Colon (tissue), 2 donors: Measurements from ENCODE around the gene SYT6.

Source experiments
- FAIRE-seq: peaks from 2 replicates; lab custom pipeline; 2012; peaks lifted over from hg19 to GRCh38; lab: Jason Lieb, UNC
- donor health status: control.
- donor health status: control.

SYT6 gene

DNA sequence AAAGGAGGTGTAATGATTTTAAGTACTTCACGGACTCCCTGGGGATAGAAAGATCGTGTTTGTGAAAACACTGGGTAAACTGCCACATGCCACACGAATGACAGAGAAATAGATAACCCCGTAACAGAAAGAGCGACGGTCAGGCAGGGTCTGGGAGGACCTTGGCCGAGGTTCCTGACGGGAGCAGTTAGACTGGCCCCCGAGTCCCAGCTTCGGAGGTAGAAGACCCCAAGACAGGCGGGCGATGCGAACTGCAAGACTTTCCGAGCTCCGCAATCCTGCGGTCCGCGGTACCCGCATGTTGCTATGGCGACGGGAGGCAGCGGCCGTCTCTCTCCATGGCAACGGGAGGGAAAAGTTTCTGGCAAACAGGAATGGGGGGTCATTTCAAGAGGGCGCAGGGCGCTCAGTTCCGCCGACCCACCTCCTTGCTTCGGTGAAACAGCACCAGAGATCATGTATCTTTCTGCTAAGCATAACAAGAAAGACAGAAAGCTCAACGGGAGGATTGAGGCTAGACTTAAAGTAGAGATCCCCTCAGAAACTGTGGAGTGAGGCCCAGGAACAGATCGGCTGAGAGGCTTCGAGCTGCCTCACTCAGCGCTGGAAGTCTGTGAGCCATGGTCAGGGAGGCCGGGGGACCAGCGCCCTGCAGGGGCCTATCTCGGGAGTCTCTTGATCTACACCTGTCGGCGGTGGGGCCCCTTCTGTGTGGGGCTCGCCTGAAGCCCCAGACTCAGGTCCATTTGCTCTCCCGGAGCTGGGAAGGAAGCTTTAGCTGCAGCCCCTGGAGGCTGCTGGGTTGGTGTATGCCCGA is 685 bp upstream of the SYT6 start:
- FAIRE-seq, result no peak

DNA sequence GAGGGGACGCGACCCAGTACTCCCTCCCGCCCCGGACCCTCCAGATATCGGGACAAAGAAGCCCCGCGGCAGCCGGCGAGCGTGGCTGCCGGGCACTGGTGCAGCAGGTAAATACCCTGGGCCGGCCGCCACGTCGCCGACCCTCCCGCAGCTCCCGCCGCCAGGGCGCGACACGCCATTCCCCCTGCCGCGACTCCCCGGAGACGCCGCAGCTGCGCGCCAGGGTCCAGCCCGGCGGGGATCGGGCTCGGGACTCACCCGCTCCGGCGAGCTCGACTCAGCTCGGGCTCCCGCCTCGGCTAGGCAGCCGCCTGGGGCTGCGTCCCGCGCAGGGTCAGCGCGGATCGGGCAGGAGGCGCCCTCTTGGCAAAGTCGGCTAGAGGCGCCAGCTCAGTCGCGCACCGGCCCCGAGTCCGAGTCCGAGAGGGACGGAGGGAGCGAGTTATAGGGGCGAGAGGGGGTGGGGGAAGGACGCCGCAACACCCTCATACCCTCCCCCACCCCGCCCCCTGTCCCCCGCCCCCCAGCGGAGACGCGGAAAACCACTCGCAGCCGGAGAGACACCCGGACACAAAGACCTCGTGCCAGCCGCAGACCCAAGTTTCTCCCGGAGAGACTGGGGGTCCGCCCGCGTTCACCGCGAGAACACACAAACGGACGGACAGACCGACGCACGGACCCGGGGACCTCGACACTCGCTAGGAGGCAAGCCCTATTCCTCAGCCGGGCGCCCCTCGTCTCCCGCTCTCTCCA is 985 bp downstream of the SYT6 start:
- FAIRE-seq, result no peak

DNA sequence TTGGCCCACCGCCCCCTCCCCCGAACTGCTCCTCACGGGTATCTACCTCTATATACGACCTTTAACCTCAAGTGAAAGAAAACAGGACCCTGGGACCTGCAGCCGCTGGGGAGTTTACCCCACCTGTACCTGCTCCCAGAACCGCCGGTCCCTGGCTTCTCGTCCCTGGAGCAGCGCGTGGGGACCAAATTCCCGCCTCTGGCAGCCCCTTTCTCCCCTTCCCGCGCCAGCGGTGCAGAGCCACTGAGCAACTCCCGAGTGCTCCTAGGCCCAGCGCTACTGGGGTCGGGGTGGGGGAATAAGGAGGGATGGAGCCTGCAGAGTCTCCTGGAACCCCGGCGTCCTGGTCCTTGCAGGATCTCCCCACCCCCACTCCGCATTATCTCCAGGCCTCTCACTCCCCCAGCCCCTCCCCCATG is 1.6 kb downstream of the SYT6 start:
- FAIRE-seq, result no peak

DNA sequence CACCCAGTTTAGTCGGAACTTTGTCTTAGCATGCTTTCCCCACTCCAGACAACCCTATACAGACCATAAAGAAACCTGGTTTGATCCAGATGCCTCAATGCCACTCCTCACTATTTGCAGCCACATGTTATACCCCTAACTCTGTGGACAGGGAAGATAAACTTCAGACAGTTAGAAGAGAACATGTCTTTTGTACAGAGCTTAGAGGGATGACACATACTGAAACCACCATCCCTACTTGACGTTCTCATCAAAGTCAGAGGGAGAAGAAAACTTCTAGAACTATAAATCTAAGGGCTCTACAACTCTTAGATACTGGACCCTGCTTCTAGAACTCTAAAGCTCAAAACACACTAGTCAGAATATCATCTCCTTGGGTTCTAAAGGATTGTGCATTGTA is 3.7 kb downstream of the SYT6 start:
- FAIRE-seq, result no peak

DNA sequence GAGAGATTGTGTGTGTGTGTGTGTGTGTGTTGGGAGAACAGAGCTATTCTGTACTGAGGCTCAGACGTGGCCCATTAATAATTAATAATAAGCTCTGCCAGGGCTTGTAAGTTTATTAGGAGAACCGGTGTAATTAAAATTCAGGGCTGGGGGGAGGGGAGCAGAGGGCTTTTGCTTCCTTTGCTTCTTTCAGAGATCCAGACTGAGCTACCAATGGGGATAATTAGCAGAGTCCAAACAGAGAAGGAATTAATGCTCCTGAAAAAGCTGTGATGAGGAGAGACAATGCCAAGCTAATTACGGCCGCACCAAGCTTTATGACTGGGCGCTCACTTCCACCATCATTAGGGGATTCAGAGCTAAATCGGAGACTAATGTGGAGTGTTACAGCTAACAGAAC is 4.5 kb downstream of the SYT6 start:
- FAIRE-seq, result no peak

DNA sequence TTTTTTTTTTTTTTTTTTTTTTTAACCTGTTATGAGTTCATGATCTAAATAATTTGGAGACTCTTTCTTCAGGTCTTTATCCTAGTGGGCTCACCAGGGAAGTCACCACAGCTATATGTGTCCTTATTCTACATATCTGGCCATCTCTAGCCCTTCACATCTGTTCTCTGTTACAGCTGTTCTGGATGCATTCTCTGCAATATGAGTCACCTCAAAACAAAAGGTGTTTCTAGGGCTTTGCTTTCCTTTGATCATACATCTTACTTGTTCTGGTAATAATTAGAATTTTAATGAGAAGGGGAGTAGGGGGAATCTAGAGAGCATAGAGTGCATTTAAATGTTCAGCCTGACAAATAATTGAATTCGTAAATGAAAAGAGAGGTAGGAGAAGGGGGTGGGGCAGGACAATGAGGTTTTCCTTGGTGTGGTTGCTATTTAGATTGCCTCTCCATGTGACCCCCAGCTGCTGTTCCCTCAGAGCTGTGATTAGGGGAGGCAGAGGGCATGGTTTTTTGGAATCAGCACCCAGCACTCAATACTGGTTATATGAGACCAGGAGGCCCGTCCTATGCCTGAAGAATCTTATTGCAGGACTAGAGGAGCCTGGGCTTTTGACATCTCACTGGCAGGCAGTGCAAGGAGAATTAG is 8.0 kb downstream of the SYT6 start:
- no peak for FAIRE-seq

DNA sequence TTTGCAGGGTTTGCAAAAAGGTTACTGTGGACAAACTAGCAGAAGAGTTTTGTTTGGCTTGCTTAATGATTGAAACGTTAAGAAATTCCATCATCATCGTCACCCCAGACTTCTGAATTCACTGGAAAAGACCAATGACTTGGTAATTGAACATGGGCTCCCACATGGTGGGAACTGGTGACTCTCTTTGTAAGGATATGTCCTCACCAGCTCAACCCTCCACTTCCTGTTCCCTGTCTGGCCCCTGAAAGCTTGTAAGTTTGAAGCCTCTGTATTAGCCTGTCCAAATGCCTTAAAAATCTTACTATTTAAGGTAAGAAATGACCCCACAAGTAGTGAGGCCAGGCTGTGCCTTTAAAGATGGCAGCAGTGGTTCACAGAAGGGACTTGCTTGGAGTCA is 9.7 kb downstream of the SYT6 start:
- no peak for FAIRE-seq

DNA sequence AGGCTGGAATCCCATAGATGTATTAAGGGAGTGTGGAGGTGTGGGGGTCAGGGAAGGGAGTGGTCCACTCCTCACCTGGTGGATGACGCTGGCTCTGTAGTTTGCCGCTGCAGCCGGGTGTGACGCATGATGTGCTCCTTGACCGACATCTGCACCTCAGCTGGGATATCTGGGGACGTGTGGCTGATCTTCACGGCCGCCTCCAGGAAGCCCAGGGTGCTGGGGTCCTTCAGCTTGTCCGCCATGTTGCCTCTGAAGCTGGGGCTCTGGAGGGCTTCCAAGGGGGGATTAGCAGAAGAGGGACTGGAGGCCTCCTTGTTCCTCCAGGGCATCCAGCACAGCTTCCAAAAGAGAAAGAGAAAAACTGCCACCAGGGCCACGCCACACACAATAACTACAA is 14.1 kb downstream of the SYT6 start:
- no peak for FAIRE-seq

DNA sequence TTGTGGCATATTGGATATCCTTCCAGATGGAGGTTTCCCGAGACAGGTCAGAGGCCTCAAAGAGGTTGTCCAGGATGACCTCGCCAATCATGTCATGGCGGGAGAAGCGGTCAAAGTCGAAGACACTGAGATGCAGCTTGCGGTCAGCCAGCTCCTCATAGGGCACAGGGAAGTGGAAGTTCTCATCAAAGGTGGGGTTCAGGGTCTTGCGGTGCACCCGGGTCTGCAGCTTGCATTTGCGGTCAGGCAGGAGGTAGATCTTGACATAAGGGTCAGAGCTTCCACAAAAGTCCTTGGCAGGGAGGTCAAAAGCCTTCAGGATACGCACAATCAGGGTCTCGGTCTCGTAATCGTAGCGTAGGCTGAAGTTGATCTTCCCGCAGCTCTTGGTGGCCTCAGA is 16.2 kb downstream of the SYT6 start:
- no peak for FAIRE-seq

DNA sequence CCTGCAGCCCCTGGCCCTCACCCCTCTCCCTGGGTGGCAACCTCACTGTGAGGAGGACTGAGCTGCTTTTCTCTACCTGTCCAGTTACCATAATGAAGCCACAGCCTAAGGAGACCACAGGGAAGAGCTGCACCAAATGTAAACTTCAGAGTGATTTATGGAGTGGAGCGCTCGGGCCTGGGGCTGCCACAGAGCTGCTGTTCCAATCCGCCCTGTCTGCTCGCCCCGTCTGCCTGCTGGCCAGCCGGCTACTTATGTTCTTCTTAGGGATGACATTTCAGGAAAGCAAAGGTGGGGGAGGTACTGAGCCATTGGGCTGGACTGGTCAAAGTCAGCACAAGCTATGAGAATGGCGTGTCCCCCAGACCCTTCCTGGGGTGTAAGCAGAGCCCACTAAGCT is 17.9 kb downstream of the SYT6 start:
- no peak for FAIRE-seq

DNA sequence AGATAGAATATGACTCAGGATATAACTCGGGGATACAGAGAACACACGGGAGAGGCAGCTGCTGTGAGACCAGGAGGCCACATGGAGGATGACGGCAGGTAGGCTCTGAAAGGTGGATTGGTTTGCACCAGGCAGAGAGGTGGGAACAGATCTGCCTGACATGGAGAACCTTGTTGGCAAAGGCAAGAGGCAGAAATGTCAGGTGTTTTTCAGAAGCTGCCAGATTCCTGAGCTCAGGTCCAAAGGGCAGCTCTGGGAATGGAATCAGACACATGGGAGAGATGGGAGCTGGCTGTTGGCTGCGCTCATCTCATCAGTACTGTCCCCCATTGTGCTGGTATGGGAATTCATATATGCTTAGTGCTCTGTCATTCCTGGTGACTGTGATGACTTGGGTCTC is 19.2 kb downstream of the SYT6 start:
- no peak for FAIRE-seq

DNA sequence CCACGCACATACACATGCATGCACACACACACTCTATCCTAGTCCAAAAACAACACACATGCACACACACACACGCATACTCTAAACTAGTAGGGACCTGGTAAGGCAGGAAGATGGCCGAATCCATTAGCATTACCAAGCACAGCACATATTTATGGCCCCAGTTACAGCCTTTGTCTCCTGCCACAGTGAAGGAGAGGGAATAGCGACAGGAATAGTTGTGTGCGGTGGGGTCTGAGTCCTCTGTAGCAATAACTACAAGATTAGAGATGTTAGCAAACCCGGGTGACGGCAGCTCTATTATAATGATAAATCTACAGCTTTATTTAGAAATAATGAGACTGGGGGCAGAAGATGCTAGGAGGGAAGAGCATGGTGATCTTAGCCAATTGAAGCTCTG is 20.5 kb downstream of the SYT6 start:
- no peak for FAIRE-seq

DNA sequence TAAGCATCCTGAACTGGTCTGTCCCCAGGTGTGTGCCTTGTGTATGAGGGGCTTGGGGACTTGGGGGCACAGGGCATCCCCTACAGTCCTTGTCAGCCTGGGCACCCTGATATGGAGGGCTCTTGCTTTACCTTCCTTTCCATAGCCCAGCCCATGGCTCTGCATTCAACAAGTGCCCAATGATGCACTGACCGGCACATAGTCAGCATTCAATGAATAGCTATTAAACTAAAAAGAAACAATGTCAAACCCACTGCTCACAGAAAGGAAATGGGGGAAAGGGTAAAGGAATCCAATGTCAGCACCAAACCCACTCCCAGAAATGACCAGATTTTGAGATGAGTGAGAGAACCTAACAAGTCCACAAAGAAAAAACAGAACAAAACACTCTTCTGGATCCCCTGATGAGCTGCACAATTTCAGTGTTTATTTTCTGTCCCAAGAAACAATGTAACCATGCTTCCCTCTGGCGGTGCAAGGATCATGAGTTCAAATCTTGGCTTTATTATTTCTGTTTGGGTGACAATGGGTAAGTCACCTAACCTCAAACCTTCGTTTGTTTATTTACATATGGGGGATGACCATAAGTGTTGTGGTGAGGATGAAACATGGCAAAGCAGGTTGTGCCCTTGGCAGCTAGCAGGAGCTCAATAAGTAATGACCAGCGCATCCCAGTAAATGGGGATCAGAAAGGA is 22.0 kb downstream of the SYT6 start:
- FAIRE-seq, result no peak

DNA sequence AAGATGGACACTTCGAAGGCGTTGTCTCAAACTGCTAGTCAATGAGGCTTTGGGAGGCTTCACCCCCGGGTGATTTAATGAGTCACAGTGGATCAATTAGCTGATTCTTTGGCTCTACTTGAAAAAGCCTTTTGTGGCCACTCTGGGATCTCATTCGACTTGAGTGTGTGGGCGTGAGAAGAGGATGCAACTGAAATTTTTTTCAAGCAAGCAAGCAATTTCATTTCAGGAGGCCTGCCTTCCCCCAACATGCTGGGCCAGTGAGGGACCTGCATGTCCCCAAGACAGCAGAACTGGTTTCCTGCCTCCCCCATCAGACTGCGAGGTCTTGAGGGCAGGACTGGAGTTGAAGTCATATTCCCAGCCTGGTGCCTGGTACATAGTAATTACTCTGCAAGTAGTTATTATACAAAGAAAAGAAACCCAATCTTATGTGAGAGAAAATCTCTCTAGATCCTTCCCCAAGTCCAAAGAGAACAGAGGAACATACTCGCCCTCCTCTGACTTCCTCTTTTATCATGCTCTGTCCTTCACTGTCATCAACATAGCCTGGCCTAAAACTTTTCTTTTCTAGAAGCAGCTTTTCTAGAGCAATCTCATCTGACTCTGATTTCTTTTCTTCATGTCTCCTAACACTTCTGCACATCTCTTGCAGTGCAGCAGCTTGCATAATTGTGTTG is 22.7 kb downstream of the SYT6 start:
- no peak for FAIRE-seq

DNA sequence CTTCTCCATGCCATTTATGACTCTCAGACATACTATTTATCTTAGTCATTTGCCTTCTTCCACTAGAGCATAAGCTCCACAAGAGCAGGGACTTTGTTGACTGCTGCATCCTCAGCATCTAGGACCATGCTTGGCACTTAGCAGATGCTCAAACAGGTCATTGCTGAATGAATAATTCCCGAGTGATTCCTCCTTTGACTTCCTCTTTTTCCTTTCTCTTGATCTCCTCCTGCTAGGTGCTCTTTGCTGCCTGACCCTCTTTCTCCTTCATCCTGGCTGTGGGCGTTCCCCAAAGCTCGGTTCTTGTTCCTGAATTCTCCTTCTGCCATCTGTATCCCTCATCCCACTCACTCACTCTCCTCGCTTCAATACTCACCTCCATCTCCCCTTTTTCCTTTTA is 23.5 kb downstream of the SYT6 start:
- no peak for FAIRE-seq

DNA sequence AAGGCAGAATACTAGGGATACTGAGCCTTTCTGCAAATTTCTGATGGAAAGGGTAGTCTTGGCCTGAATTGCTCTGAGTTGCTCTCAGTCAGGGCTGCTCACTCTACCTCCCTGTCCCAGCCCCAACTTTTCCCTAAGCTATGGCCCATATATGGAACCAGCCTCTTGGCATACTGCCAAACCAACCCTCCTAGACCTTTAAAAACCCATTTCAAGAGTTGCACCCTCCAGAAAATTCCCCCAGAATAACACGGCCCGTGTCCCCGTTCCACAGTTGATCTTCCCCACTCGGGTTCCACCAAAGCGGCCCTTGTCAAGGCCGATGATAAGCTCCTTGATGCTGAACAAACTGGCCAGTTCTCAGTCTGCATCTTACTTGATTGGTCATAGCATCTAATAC is 25.4 kb downstream of the SYT6 start:
- FAIRE-seq, result no peak

DNA sequence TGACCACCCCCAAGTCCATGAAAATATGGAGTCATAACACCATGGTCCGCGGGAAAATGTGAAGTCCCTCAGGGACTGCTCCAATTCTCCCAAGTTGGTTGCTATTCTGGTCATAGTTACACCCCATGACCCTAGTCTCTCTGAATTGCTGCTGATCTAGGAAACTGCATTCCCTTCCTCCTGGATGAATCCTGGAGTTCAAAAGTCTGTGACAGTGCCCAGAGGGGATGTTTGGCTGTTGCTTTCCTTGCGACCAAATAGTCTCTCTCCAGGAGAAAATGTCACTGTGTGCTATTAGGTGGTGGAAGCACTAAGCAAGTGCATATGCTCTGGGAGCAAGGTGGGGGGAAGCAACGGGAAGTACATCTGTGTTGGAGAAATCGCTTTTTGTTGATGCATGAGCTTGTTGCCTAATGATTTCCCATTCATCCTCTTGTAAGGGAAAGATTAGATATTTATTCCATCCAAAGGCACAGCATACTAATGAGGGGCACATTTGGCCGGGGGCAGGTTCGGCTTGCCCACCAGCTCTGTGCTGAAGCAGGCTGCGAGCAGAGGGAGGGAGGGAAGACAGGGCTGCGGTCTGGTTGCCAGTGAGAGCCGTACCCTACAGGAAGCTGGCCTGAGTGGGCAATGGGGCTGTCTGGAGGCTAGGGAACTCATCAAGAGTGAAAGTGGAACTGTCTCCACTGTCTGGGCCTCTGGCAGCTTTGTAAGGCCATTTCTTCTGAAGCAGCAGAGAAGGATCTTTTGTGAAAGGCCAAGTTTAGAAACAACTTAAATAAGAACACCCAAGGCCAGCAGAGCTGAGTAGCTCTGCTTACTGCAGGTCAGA is 27.2 kb downstream of the SYT6 start:
- no peak for FAIRE-seq

DNA sequence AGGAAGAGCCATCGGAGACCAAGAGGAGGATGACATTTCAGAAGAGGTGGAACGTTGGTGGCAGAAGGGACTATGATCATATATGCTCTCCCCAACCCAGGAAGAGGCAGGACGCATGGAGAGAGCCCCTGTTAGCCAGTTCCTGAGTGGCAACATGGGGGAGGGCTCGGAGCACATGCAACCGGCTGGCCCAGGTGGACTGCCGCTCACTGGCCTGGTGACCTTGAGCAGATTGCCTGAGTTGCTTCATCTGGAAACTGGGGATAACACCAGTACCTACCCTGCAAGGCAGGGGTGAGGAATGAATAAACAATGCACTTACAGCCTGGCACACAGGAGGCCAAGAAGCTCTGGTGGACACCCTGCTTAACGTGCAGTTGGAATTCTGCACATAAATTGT is 29.0 kb downstream of the SYT6 start:
- no peak for FAIRE-seq

DNA sequence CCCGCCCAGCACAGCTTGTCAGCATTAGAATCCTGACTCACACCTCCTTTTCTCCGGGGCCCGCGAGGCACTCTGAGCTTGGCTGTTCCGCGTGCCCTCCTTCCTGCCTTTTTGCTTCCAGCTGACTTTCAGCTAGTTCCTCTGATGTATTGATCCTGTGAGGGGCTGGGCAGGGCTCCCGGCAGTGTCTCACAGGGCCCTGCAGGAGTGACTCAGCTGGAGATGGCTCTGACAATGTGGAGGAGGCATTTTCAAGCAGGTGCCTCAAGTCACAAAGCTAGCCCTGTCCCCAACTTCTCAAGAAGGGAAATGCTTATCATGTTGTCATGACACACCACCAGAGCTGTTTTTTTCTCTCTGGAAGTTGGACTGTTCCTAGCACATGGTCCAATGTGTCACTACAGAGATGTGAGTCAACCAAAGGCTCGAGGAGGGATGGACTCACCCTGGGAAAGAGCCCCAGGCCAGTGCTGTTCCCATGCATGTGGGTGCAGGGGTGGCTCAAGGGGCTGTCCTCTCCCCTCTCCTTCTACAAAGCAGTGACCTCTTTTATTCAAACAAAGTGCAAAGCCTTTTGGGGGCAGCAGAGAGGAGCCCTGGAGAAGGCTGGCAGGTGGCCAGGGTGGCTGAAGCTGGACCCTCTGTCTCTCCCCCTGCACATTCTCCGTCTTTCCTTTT is 30.6 kb downstream of the SYT6 start:
- FAIRE-seq, result no peak

DNA sequence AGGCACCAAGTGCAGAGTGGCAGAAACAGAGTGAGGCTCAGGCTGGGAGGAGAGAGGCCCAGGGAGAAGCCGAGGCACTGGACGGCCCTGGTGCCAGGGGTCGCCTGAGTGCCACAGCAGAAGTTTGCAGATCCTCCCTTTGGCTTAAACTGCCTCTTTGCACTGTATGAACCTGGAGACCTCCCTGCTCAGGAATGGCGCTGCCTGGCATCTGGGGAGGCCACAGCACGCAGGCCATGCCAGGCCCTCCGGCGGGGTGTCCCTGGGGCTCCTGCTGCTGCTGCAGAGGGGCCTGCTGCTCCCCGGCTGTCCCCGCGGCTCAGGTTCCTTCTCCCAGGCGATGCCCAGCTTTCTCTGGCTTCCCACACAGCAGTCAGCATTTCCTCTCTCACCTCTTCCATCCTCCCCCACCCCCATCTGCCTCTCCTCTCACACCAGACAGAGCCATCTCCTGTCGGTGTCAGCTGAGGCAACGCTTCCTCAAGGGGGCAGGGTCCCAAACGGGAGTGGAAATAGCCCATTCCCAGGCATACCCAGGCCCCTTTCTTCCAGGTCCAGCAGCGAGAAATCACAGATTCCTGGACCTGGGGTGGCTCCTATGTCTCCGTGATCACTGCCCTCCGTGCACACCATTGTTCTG is 35.2 kb downstream of the SYT6 start:
- FAIRE-seq, result no peak
